Coronary artery (tissue), 2 donors: ENCODE data around the gene PLXNA4.

Experiments
- DNase-seq: peaks from one replicate; pipeline ENCODE4 v3.0.0-alpha.2; 2017; ENCODE audit warnings: low spot score
- H3K27ac ChIP-seq, 2 donors: fragments of 200-600 bp; sonication (generic); one replicate each; pipeline ENCODE4 v1.5.1; 2016 to 2019
- H3K4me3 ChIP-seq: fragments of 200-600 bp; sonication (generic); 2 replicates; pipeline ENCODE4 v1.5.1; 2016; ENCODE audit warnings: mild to moderate bottlenecking, moderate library complexity
- TF ChIP-seq, protein P1 (sequence below): fragments of 200-600 bp; sonication (generic); IDR thresholded peaks from one replicate; pipeline ENCODE4 v1.5.1; 2019; ENCODE audit warnings: antibody characterized with exemption

Gene PLXNA4

DNA sequence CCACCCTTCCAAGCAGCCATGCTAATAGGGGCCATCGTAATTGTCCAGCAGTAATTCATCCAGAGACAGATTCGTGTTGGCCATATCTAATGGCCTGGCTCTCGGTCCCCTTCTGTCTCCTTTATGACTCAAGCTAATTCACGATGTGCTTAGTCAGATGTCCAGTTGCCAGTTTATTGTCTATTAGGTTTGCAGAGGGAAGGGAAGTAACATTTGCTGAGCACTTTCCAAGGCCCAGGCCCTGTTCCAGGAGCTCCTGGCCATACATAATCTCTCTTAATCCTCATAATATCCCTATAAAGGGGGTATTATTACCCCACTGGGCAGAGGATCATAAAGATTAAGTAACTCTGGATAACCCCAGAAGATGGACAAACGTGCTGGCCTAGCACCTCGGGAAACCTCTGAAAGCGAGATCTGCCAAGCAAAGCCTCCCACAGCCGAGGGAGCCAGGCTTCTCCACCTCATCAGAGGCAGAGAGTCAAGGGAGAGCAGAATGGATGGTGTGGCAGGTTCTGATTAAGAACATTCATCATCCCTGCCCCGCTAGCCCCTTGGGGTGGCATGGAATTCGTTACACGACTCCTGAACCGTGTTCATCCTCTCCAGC, 153.7 kb downstream of the PLXNA4 start:
- DNase-seq = no peak
- TF ChIP-seq, protein P1, sequence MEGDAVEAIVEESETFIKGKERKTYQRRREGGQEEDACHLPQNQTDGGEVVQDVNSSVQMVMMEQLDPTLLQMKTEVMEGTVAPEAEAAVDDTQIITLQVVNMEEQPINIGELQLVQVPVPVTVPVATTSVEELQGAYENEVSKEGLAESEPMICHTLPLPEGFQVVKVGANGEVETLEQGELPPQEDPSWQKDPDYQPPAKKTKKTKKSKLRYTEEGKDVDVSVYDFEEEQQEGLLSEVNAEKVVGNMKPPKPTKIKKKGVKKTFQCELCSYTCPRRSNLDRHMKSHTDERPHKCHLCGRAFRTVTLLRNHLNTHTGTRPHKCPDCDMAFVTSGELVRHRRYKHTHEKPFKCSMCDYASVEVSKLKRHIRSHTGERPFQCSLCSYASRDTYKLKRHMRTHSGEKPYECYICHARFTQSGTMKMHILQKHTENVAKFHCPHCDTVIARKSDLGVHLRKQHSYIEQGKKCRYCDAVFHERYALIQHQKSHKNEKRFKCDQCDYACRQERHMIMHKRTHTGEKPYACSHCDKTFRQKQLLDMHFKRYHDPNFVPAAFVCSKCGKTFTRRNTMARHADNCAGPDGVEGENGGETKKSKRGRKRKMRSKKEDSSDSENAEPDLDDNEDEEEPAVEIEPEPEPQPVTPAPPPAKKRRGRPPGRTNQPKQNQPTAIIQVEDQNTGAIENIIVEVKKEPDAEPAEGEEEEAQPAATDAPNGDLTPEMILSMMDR = no peak

DNA sequence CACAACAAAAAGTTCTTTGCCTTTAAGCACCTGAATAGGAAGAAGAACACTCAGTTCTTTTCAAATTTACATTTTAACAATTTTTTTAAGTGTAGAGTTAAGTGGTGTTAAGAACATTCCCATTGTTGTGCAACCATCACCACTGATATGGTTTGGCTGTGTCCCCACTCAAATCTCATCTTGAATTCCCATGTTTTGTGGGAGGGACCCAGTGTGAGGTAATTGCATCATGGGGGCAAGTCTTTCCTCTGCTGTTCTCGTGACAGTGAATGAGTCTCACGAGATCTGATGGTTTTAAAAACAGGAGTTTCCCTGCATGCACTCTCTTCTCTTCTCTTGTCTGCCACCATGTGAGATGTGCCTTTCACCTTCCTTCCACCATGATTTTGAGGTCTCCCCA, 155.7 kb downstream of the PLXNA4 start:
- Histone ChIP-seq H3K4me3 (no peak overlapping the region), H3K27ac (no peak overlapping the region)
- TF ChIP-seq, protein P1 = no peak
- DNase-seq = no peak

More for the DNA sequence above, 153.7 kb downstream of the PLXNA4 start:
- peak overlapping the region in 1 of 2 donors; percentile 60 for H3K27ac ChIP-seq
- peak overlapping the region; percentile 9 for H3K4me3 ChIP-seq

DNA sequence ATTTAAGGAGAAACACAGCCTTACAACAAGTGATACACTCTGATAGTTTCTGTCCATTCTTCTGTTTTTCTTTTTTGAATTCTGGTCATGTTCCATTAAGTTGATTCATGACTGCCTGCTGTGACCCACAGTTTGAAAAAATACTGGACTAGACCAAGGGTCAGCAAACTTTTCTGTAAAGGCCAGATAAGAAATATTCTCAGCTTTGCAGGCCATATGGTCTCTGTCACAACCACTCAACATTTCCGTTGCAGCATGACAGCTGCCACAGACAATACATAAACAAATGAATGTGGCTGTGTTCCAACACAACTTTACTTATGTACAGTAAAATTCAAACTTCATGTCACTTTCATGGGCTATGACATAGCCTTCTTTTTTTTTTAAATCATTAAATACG, 156.7 kb downstream of the PLXNA4 start:
- H3K27ac ChIP-seq = no peak overlapping the region
- no peak overlapping the region for H3K4me3 ChIP-seq
- DNase-seq = no peak
- TF ChIP-seq, protein P1 = no peak

DNA sequence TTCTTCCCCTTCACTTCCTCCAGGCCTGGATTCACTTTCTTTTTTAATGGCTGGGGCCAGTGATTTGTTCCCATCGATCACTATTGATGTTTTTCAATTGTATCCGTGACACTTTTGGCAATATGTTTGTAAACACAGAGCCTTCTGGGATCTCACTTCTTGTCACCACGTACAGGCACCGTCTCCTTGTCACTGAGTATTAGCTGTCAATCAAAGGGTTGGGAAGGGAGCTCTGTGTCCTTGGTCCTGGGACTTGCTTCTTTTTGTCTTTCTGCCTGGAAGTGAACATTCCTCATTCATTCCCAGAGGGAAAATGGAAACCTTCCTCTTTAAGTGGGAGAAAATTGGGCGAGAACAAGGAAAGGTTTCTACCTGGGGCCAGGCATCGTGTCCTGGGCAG, 157.4 kb downstream of the PLXNA4 start:
- TF ChIP-seq, protein P1 = no peak
- H3K27ac ChIP-seq = no peak overlapping the region

DNA sequence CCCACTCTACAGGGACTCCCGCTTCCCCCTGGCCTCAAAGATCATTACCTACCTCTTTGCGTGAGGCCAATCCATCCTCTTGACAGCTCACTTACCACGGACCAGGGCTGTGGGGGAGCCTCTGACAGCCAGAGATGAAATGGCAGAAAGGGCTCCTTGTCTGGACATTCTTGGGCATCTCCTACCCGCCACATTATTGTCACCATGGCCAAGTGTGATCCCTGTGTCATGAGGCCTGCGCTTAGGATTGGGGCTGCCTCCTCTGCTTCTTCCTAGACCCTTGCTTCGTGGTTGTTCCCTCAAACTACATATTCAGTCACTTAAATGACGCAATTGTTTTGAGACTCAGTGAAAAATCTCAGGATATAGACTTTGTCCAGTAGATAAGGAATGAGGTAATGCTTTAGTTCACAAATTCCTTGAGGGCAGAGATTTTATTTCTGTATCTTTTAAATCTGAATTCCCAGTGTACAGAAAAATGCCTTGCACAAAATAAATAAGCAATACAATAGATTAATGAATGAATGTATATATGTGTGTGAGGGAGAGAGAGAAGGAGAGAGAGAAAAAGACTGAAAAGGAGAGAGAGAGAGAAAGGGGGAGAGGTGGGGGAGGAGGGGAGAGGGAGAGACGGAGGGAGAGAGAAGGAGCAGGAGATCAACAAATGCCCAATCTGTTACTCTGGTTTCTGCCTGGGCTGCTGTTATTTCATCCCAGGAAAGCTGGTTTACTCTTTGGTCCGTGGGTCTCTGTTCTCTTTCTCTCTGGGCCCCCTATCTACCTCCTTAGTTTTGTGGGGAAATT, 159.0 kb downstream of the PLXNA4 start:
- TF ChIP-seq, protein P1 = no peak
- Histone ChIP-seq H3K27ac (no peak overlapping the region), H3K4me3 (no peak overlapping the region)
- DNase-seq = no peak

More for the DNA sequence above, 157.4 kb downstream of the PLXNA4 start:
- H3K4me3 ChIP-seq = no peak overlapping the region
- DNase-seq = no peak

DNA sequence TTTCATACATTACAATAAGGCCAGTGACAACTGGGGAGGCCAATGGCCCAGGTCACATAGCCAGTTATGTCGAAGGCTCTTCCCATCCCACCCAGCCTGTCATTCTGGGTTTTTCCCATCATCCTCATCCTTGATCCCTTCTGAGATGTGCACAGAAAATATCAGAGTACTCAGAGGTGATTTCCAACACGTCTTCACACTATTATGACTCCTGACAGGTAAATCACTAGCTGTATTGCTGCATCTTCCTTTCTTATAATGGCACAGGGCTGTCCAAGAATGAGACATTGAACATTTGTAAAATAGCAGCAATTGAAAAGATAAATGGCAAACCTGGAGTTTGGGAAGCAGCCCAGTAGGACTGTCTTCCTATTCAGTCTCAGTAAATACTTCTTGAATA, 159.9 kb downstream of the PLXNA4 start:
- TF ChIP-seq, protein P1 = no peak
- no peak for DNase-seq
- no peak overlapping the region for H3K4me3 ChIP-seq
- H3K27ac ChIP-seq = no peak overlapping the region

DNA sequence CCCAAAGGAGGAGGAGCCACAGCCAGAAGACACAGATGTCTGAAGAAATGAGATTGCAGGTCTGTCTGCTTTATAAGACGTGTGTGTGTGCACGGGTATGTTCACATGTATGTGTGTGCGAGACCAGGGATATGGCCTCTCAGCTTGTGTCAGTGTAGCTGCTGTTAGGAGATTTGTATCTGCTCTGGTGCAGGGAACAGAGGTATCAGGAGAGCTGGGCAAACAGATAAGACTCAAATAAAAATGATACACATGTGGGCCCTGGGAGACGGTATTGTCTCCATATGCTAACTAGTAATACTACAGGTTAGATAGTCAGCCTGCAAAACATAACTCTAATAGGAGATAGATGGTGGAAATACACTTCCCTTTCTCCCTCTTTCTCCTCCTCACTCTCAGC, 161.0 kb downstream of the PLXNA4 start:
- TF ChIP-seq, protein P1 = no peak
- no peak overlapping the region for H3K4me3 ChIP-seq
- DNase-seq = no peak
- no peak overlapping the region for H3K27ac ChIP-seq
